Natural killer cell treated with Interleukin-12 subunit alpha and Interleukin-12 subunit beta and Interleukin-15 and Interleukin-18, amount 100 ng/mL, for 72 hours (primary cell): ENCODE data around the gene GNAQ. TPM values are rescaled to one million over a fixed set of nuclear protein-coding genes. Genes with fewer than 3 reads are reported as not detected.
"Not testable (repeated sequence)": the region's sequence is repeated elsewhere in the genome, so short reads cannot be mapped to it uniquely, and the experiment has no call there.

Experiments
- ATAC-seq, 2 donors: fragments of 150-1000 bp; cut with Tn5 transposase in 1 of 2; sonication (Bioruptor Pico), chemical (Tn5 transposase) in 1 of 2; 2 replicates each; pipeline ENCODE4 v1.10.0; 2021
- DNase-seq: peaks from one replicate; pipeline ENCODE4 v3.0.0; 2022; ENCODE audit warnings: low spot score
- H3K27ac Mint-ChIP-seq, 2 donors: 1 replicate in 1 of 2; 2 replicates in 1 of 2; pipeline ENCODE4 v1.8.0; 2022; ENCODE audit warnings: mixed read lengths in 2 of 2, mild to moderate bottlenecking in 1 of 2, moderate library complexity in 1 of 2
- H3K27me3 Mint-ChIP-seq, 2 donors: 1 replicate in 1 of 2; 2 replicates in 1 of 2; pipeline ENCODE4 v1.8.0; 2022; ENCODE audit warnings: mixed read lengths in 2 of 2
- H3K36me3 Mint-ChIP-seq: one replicate; pipeline ENCODE4 v1.8.0; 2022; ENCODE audit warnings: mixed read lengths
- H3K4me1 Mint-ChIP-seq, 2 donors: 1 replicate in 1 of 2; 2 replicates in 1 of 2; pipeline ENCODE4 v1.8.0; 2022; ENCODE audit warnings: low read depth in 2 of 2, mixed read lengths in 2 of 2, mild to moderate bottlenecking in 1 of 2
- H3K4me3 Mint-ChIP-seq: one replicate; pipeline ENCODE4 v1.8.0; 2022; ENCODE audit warnings: mixed read lengths
- H3K9me3 Mint-ChIP-seq: 2 replicates; pipeline ENCODE4 v1.8.0; 2022; ENCODE audit warnings: mixed read lengths
- total RNA-seq, 2 donors: library from RNA; stranded (reverse); gene quantifications; one replicate each; pipeline ENCODE4 v1.2.3, GENCODE V29; 2022

Gene GNAQ
- total RNA-seq, 2 donors from 2014 or later = 21.1 to 39.4 TPM

- DNase-seq (no peak), ATAC-seq (no peak)
- Mint-ChIP-seq H3K4me1 (no peaks in the 10 kb centered on the region), H3K9me3 (no peaks in the 10 kb centered on the region), H3K27ac (no peak overlapping the region), H3K4me3 (no peak overlapping the region), H3K36me3 (no peaks in the 10 kb centered on the region), H3K27me3 (no peaks in the 10 kb centered on the region)
These were observed 246.3 kb downstream of the GNAQ start for GRCh38 chr9:77785341-77785740.

- no peak for ATAC-seq
- peaks cover 7 to 10% of the 10 kb centered on the region in 2 donors for H3K4me1 Mint-ChIP-seq
- no peaks in the 10 kb centered on the region for H3K27me3 Mint-ChIP-seq
- H3K9me3 Mint-ChIP-seq = no peaks in the 10 kb centered on the region
- no peak overlapping the region for H3K27ac Mint-ChIP-seq
- DNase-seq = no peak
- no peaks in the 10 kb centered on the region for H3K36me3 Mint-ChIP-seq
- H3K4me3 Mint-ChIP-seq = no peak overlapping the region
These were observed 248.1 kb downstream of the GNAQ start for GRCh38 chr9:77783518-77783917.

- ATAC-seq (no peak), DNase-seq (no peak)
- Mint-ChIP-seq H3K4me3 (peak overlapping the region; percentile 69), H3K27me3 (no peaks in the 10 kb centered on the region), H3K4me1 (peaks cover 9 to 10% of the 10 kb centered on the region in 2 donors), H3K36me3 (peaks cover 11% of the 10 kb centered on the region), H3K9me3 (peaks cover 4% of the 10 kb centered on the region), H3K27ac (peak overlapping the region; percentile 26 to 59)
These were observed 252.6 kb downstream of the GNAQ start for GRCh38 chr9:77779010-77779409.

DNA sequence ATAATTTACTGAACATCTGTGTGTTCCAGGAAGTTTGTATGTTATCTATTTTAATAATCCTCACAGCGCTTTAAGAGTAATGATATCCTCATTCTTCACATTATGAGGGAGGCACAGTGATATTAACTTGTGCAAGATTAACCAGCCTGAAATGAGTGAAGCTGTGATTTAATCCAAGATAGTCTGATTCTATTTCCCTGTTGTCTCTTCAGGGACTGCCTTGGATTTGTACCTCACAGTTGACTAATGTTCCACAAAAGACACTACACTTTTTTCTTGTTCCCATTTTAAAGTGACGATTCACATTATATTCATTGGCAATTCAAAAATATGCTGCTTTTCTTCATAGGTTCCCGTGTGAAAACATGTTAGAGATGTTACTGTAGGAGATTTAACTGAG lies 258.2 kb downstream of the GNAQ start:
- Mint-ChIP-seq H3K4me3 (no peak overlapping the region), H3K4me1 (peaks cover 0 to 2% of the 10 kb centered on the region in 2 donors), H3K36me3 (peaks cover 11% of the 10 kb centered on the region), H3K9me3 (peaks cover 4% of the 10 kb centered on the region), H3K27me3 (no peaks in the 10 kb centered on the region), H3K27ac (no peak overlapping the region)
- DNase-seq = no peak
- ATAC-seq = no peak

- Mint-ChIP-seq H3K36me3 (peaks cover 7% of the 10 kb centered on the region), H3K27ac (no peak overlapping the region), H3K27me3 (no peaks in the 10 kb centered on the region), H3K4me3 (no peak overlapping the region), H3K9me3 (no peaks in the 10 kb centered on the region), H3K4me1 (no peaks in the 10 kb centered on the region)
- DNase-seq (no peak), ATAC-seq (no peak)
These were observed 259.0 kb downstream of the GNAQ start for GRCh38 chr9:77772646-77773045.

DNA sequence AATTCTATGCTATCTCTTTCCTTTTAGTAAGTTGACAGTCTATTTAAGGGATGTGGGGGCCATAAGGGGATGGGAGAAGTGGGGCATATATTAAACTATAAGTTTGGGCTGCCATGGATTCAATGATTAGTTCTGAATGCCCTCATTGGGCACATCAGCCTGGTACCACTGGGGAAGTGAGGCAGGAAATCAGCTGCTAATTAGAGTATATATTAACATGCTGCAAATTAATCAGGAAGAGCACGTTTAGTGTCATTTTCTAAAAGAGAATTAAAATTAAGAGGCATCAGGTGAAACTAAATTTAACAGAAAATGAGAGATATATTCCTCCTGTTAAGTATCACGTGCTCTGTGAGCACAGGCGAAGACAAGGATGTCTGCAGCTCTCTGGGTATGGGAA lies 260.4 kb downstream of the GNAQ start:
- Mint-ChIP-seq H3K27me3 (no peaks in the 10 kb centered on the region), H3K27ac (no peak overlapping the region)

DNA sequence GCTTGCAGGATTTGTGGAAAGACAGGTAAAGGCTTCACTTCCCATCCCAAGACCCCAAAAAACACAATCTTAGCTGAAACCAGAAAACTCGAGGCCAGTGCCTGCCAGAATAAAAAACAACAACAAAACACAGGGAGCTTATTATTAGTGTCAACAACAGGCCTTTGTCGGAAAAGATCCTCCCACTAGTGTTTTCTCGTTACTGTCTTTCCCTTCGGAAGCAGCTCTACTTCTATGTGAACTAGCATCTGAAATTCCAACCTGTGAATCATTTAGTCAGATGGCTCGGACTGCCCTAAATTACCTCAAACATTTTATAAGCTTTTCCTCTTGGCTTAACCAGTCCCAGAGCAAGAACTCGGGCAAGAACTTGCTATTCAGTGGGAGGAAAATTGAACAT lies 261.3 kb downstream of the GNAQ start:
- ATAC-seq (no peak), DNase-seq (no peak)
- H3K4me3 Mint-ChIP-seq = no peak overlapping the region
- H3K27me3 Mint-ChIP-seq = no peaks in the 10 kb centered on the region
- no peaks in the 10 kb centered on the region for H3K36me3 Mint-ChIP-seq
- no peaks in the 10 kb centered on the region for H3K9me3 Mint-ChIP-seq
- H3K4me1 Mint-ChIP-seq = no peaks in the 10 kb centered on the region
- H3K27ac Mint-ChIP-seq = no peak overlapping the region

More for the DNA sequence above, 260.4 kb downstream of the GNAQ start:
- H3K9me3 Mint-ChIP-seq = no peaks in the 10 kb centered on the region
- H3K36me3 Mint-ChIP-seq = peaks cover 4% of the 10 kb centered on the region
- no peaks in the 10 kb centered on the region for H3K4me1 Mint-ChIP-seq
- DNase-seq (no peak), ATAC-seq (no peak)
- no peak overlapping the region for H3K4me3 Mint-ChIP-seq

- Mint-ChIP-seq H3K4me3 (no peak overlapping the region), H3K9me3 (no peaks in the 10 kb centered on the region), H3K4me1 (no peaks in the 10 kb centered on the region), H3K27ac (no peak overlapping the region), H3K36me3 (no peaks in the 10 kb centered on the region), H3K27me3 (no peaks in the 10 kb centered on the region)
- no peak for ATAC-seq
- DNase-seq = no peak
These were observed 262.4 kb downstream of the GNAQ start for GRCh38 chr9:77769246-77769645.

- Mint-ChIP-seq H3K4me1 (no peaks in the 10 kb centered on the region), H3K27ac (no peak overlapping the region), H3K4me3 (no peak overlapping the region), H3K36me3 (no peaks in the 10 kb centered on the region), H3K27me3 (no peaks in the 10 kb centered on the region), H3K9me3 (no peaks in the 10 kb centered on the region)
- ATAC-seq (no peak), DNase-seq (no peak)
These were observed 265.0 kb downstream of the GNAQ start for GRCh38 chr9:77766587-77766986.

DNA sequence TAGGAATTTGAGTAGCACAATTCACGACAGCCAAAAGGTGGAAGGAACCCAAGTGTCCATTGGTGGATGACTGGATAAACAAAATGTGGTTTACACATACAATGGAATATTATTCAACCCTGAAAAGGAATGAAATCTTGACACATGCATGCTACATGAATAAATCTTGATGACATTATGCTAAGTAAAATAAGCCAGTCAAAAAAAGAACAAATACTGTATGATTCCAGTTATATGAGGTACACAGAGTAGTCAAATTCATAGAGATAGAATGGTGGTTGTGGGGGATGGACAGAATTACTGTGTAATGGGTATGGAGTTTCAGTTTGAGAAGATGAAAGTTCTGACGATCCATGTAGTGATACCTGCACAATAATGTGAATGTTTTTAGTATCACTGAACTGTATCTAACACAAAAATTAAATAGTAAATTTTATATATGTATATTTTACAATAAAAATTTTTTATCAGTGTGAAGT lies 265.8 kb downstream of the GNAQ start:
- DNase-seq = no peak
- H3K36me3 Mint-ChIP-seq = no peaks in the 10 kb centered on the region
- peak in 1 of 2 donors; percentile 53 for ATAC-seq
- no peaks in the 10 kb centered on the region for H3K27me3 Mint-ChIP-seq
- no peaks in the 10 kb centered on the region for H3K9me3 Mint-ChIP-seq
- H3K4me1 Mint-ChIP-seq = no peaks in the 10 kb centered on the region
- H3K4me3 Mint-ChIP-seq = no peak overlapping the region
- H3K27ac Mint-ChIP-seq = no peak overlapping the region

GRCh38 chr9:77764894-77765780 lies 266.5 kb downstream of the GNAQ start:
- no peak for ATAC-seq
- Mint-ChIP-seq H3K9me3 (no peaks in the 10 kb centered on the region), H3K36me3 (no peaks in the 10 kb centered on the region), H3K27ac (no peak overlapping the region), H3K4me1 (no peaks in the 10 kb centered on the region), H3K4me3 (no peak overlapping the region), H3K27me3 (no peaks in the 10 kb centered on the region)
- DNase-seq = no peak

DNA sequence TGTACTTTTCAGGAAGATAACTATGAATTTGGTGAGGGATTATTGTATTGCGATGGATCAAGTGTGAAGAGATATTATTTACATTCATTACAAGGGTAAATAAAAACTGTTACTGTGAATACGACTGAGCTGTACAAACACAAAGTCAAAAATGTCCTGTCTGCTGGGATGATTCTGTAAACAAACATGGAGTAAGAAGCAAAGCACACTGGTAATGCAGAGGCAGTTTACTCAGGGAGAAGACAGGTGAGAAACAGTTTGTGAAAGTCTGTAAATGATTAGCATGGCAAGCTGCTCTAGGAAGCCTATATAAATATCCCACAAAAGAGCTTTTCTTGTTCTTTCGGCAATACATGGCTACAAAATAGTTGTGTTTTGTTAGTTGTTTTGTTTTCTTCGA lies 268.0 kb downstream of the GNAQ start:
- H3K27me3 Mint-ChIP-seq = no peaks in the 10 kb centered on the region
- H3K4me1 Mint-ChIP-seq = no peaks in the 10 kb centered on the region
- DNase-seq (no peak), ATAC-seq (no peak)
- no peak overlapping the region for H3K4me3 Mint-ChIP-seq
- H3K36me3 Mint-ChIP-seq = no peaks in the 10 kb centered on the region
- H3K9me3 Mint-ChIP-seq = no peaks in the 10 kb centered on the region
- no peak overlapping the region for H3K27ac Mint-ChIP-seq

GRCh38 chr9:77760919-77761318 lies 270.7 kb downstream of the GNAQ start:
- not testable (repeated sequence) for H3K9me3 Mint-ChIP-seq, H3K4me1 Mint-ChIP-seq, DNase-seq, ATAC-seq, H3K27ac Mint-ChIP-seq, H3K36me3 Mint-ChIP-seq, H3K4me3 Mint-ChIP-seq, H3K27me3 Mint-ChIP-seq

DNA sequence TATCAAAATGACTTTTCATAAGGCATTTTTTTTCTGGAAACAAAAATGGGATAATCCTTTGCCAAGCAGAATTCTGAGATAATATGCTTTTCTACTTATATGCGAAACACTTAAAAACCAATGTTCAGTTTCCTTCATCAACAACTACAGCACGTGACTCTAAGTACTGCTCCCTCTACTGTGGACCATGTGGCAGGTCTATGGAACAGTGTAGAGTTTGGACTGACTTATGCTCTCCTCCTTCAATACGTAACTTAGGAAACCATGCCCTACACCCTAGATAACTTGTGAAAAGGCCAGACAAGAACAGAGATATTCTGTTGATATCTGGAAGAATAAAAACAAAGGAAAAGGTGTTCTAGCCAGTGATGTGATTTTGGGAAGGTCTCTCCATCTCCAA lies 272.2 kb downstream of the GNAQ start:
- Mint-ChIP-seq H3K9me3 (no peaks in the 10 kb centered on the region), H3K4me3 (no peak overlapping the region), H3K27ac (no peak overlapping the region), H3K4me1 (peaks cover 0 to 4% of the 10 kb centered on the region in 2 donors), H3K27me3 (no peaks in the 10 kb centered on the region), H3K36me3 (no peaks in the 10 kb centered on the region)
- ATAC-seq (no peak), DNase-seq (no peak)
